H1 (cell line): ENCODE measurements around the gene NADSYN1. TPM values are rescaled to one million over a fixed set of nuclear protein-coding genes. Genes with fewer than 3 reads are reported as not detected.

Experiments used
- CTCF ChIA-PET: fragments of 300-600 bp; sonication (Branson Sonifier 250); formaldehyde crosslinking; loops from one replicate; lab custom pipeline; 2021; ENCODE audit not compliant: partially characterized antibody; lab: Charles Lee
- POLR2A ChIA-PET: fragments of 300-600 bp; sonication (Branson Sonifier 250); formaldehyde crosslinking; loops from one replicate; lab custom pipeline; 2021; ENCODE audit warnings: inconsistent platforms; ENCODE audit not compliant: partially characterized antibody; lab: Charles Lee
- DNase-seq, 2 experiments: peaks; one replicate each; pipeline versions ENCODE4 v3.0.0 to v3.0.0-alpha.2; 2010 to 2022; ENCODE audit warnings: low spot score in 2 of 2, low read depth in 1 of 2, mixed read lengths in 1 of 2
- FAIRE-seq: peaks from 2 replicates; lab custom pipeline; 2011; peaks lifted over from hg19 to GRCh38; lab: Jason Lieb, UNC
- H2AFZ ChIP-seq: 2 replicates; pipeline ENCODE4 v1.8.1; 2012; ENCODE audit warnings: low read length, inconsistent platforms
- H2AK5ac ChIP-seq: 2 replicates; pipeline ENCODE4 v1.6.1; 2013; ENCODE audit warnings: low read depth, low read length
- H2BK120ac ChIP-seq: replicated peaks from 2 replicates; pipeline ENCODE3; 2013; ENCODE audit warnings: low read depth, low read length, inconsistent platforms
- H2BK12ac ChIP-seq: 2 replicates; pipeline ENCODE4 v1.6.1; 2013; ENCODE audit warnings: low read depth, low read length
- H2BK15ac ChIP-seq: 2 replicates; pipeline ENCODE4 v1.6.1; 2013; ENCODE audit warnings: low read length
- H2BK20ac ChIP-seq: 2 replicates; pipeline ENCODE4 v1.6.1; 2013; ENCODE audit warnings: low read length
- H2BK5ac ChIP-seq: 2 replicates; pipeline ENCODE4 v1.6.1; 2013; ENCODE audit warnings: low read depth, low read length
- H3K14ac ChIP-seq: 2 replicates; pipeline ENCODE4 v1.6.1; 2013; ENCODE audit warnings: inconsistent platforms; ENCODE audit not compliant: insufficient read length
- H3K18ac ChIP-seq: 2 replicates; pipeline ENCODE4 v1.6.1; 2013; ENCODE audit warnings: low read length; ENCODE audit errors: extremely low read depth
- H3K23ac ChIP-seq: 2 replicates; pipeline ENCODE4 v1.6.1; 2013; ENCODE audit warnings: inconsistent platforms; ENCODE audit not compliant: insufficient read length
- H3K23me2 ChIP-seq: 2 replicates; pipeline ENCODE4 v1.6.1; 2013; ENCODE audit warnings: low read depth, low read length
- H3K27ac ChIP-seq: 2 replicates; pipeline ENCODE4 v1.6.1; 2011; ENCODE audit warnings: low read depth, low read length, inconsistent platforms
- H3K27me3 ChIP-seq, 4 experiments: replicated peaks in 1 of 4; 1 replicate in 1 of 4; 2 replicates in 3 of 4; pipeline versions ENCODE4 v1.6.1 to v1.8.1; 2011 to 2013; ENCODE audit warnings: low read length in 3 of 4, mild to moderate bottlenecking in 3 of 4, inconsistent platforms in 2 of 4, mixed read lengths in 2 of 4, moderate library complexity in 1 of 4; ENCODE audit not compliant: control insufficient read depth in 3 of 4, insufficient read depth in 3 of 4; ENCODE audit errors: extremely low read depth in 1 of 4
- H3K36me3 ChIP-seq, 4 experiments: 2 replicates each; pipeline versions ENCODE4 v1.6.1 to v1.8.1; 2011 to 2013; ENCODE audit warnings: mild to moderate bottlenecking in 4 of 4, low read length in 3 of 4, moderate library complexity in 2 of 4, control low read depth in 1 of 4, inconsistent platforms in 1 of 4; ENCODE audit not compliant: insufficient read depth in 4 of 4, control insufficient read depth in 2 of 4
- H3K4ac ChIP-seq: replicated peaks from 2 replicates; pipeline ENCODE3; 2013; ENCODE audit warnings: low read length, low read depth, mixed read lengths, inconsistent platforms; ENCODE audit not compliant: insufficient read length
- H3K4me1 ChIP-seq, 4 experiments: replicated peaks in 1 of 4; 1 replicate in 1 of 4; 2 replicates in 3 of 4; pipeline versions ENCODE4 v1.6.1 to v1.8.1; 2011 to 2013; ENCODE audit warnings: low read length in 3 of 4, inconsistent platforms in 2 of 4, mixed read lengths in 1 of 4; ENCODE audit not compliant: insufficient read depth in 4 of 4, control insufficient read depth in 3 of 4
- H3K4me2 ChIP-seq, 2 experiments: 2 replicates each; pipeline versions ENCODE4 v1.6.1 to v1.8.1; 2011 to 2013; ENCODE audit warnings: low read depth in 2 of 2, low read length in 2 of 2, control low read depth in 1 of 2, inconsistent platforms in 1 of 2, mild to moderate bottlenecking in 1 of 2; ENCODE audit not compliant: insufficient read depth in 1 of 2
- H3K4me3 ChIP-seq, 4 experiments: fragments of 200-600, 300-600 bp in 1 of 4; sonication (generic), shearing (Covaris generic), sonication (Bioruptor Twin) in 1 of 4; 2 replicates each; pipeline versions ENCODE4 v1.5.1 to v1.8.1; 2011 to 2016; ENCODE audit warnings: low read length in 4 of 4, low read depth in 3 of 4, control low read depth in 2 of 4, inconsistent platforms in 2 of 4, mild to moderate bottlenecking in 2 of 4, mixed read lengths in 1 of 4, moderate library complexity in 1 of 4; ENCODE audit not compliant: insufficient read depth in 2 of 4; ENCODE audit errors: extremely low read depth in 1 of 4
- H3K56ac ChIP-seq: replicated peaks from 2 replicates; pipeline ENCODE3; 2013; ENCODE audit warnings: low read depth, mild to moderate bottlenecking, mixed read lengths, low read length, inconsistent platforms; ENCODE audit not compliant: insufficient read length
- H3K79me1 ChIP-seq: 2 replicates; pipeline ENCODE4 v1.6.1; 2013; ENCODE audit warnings: low read depth, low read length, control low read depth
- H3K79me2 ChIP-seq, 2 experiments: 2 replicates each; pipeline versions ENCODE4 v1.6.1 to v1.8.1; 2012 to 2013; ENCODE audit warnings: low read length in 2 of 2, mild to moderate bottlenecking in 2 of 2, inconsistent platforms in 1 of 2; ENCODE audit not compliant: insufficient read depth in 2 of 2, control insufficient read depth in 1 of 2
- H3K9ac ChIP-seq, 4 experiments: replicated peaks in 1 of 4; 1 replicate in 1 of 4; 2 replicates in 3 of 4; pipeline versions ENCODE4 v1.6.1 to v1.8.1; 2011 to 2013; ENCODE audit warnings: low read depth in 3 of 4, low read length in 3 of 4, control low read depth in 2 of 4, mild to moderate bottlenecking in 2 of 4, moderate library complexity in 2 of 4, inconsistent platforms in 1 of 4; ENCODE audit errors: extremely low read depth in 1 of 4
- H3K9me3 ChIP-seq, 2 experiments: 2 replicates each; pipeline versions ENCODE4 v1.6.1 to v1.8.1; 2012 to 2013; ENCODE audit warnings: mild to moderate bottlenecking in 2 of 2, moderate library complexity in 2 of 2, control low read depth in 1 of 2, inconsistent platforms in 1 of 2, low read depth in 1 of 2, low read length in 1 of 2, mixed read lengths in 1 of 2; ENCODE audit not compliant: insufficient read depth in 2 of 2
- H4K20me1 ChIP-seq, 2 experiments: replicated peaks in 1 of 2; 2 replicates each; pipeline versions ENCODE3 to v1.8.1; 2011 to 2013; ENCODE audit warnings: inconsistent platforms in 2 of 2, low read length in 2 of 2, mild to moderate bottlenecking in 1 of 2; ENCODE audit not compliant: insufficient read depth in 2 of 2, control insufficient read depth in 1 of 2
- H4K5ac ChIP-seq: 2 replicates; pipeline ENCODE4 v1.6.1; 2013; ENCODE audit warnings: low read length, low read depth, mixed read lengths, inconsistent platforms; ENCODE audit not compliant: insufficient read length
- H4K8ac ChIP-seq: 2 replicates; pipeline ENCODE4 v1.8.0; 2013; ENCODE audit warnings: mild to moderate bottlenecking, moderate library complexity, low read length, inconsistent platforms; ENCODE audit not compliant: insufficient read depth; ENCODE audit errors: extremely low read depth
- H4K91ac ChIP-seq: replicated peaks from 2 replicates; pipeline ENCODE3; 2013; ENCODE audit warnings: low read length, mixed read lengths, inconsistent platforms; ENCODE audit not compliant: insufficient read length
- CTBP2 ChIP-seq: IDR thresholded peaks from 2 replicates; pipeline ENCODE4 v1.7.0; 2011; ENCODE audit warnings: borderline replicate concordance, mild to moderate bottlenecking, moderate library complexity, mixed read lengths, low read length; ENCODE audit not compliant: insufficient read depth, insufficient read length
- CTCF ChIP-seq, 3 experiments: IDR thresholded peaks; 1 replicate in 2 of 3; 2 replicates in 1 of 3; pipeline versions ENCODE4 v1.5.1 to v1.6.1; 2011; ENCODE audit warnings: low read length in 3 of 3, mild to moderate bottlenecking in 3 of 3, inconsistent platforms in 2 of 3, low read depth in 1 of 3, moderate library complexity in 1 of 3; ENCODE audit not compliant: insufficient read depth in 1 of 3; ENCODE audit errors: control extremely low read depth in 1 of 3
- E2F6 ChIP-seq: IDR thresholded peaks from 2 replicates; pipeline ENCODE4 v1.6.1; 2012; ENCODE audit warnings: inconsistent platforms
- RXRA ChIP-seq: IDR thresholded peaks from 2 replicates; pipeline ENCODE4 v1.6.1; 2011; ENCODE audit warnings: low read depth, mild to moderate bottlenecking, low read length, moderate library complexity; ENCODE audit not compliant: insufficient read depth
- SUZ12 ChIP-seq: fragments of 200-600 bp; sonication (generic); IDR thresholded peaks from 2 replicates; pipeline ENCODE4 v1.6.1; 2012; ENCODE audit warnings: mild to moderate bottlenecking, inconsistent platforms, low read length, moderate library complexity, mixed read lengths
- WGBS, 2 experiments: shearing (Covaris generic) in 1 of 2; methylation state at CpG; one replicate each; pipeline versions ENCODE4 v1.1.6 to v1.1.7; 2013 to 2015; ENCODE audit warnings: low lambda C conversion rate in 2 of 2, mixed read lengths in 2 of 2, inconsistent platforms in 1 of 2, low coverage in 1 of 2, missing lambda C conversion rate in 1 of 2; ENCODE audit not compliant: insufficient replicate concordance in 2 of 2, insufficient coverage in 1 of 2, insufficient read length in 1 of 2; ENCODE audit errors: extremely low coverage in 1 of 2, missing lambda C conversion rate in 1 of 2; 5-methylcytosine and 5-hydroxymethylcytosine counted together
- polyA plus RNA-seq, 7 experiments: library from polyadenylated mRNA; depleted of rRNA in 3 of 7; stranded (reverse) in 5 of 7; unstranded in 2 of 7; fragments of >200 nt in 5 of 7; fragments of 200-250 nt in 2 of 7; gene quantifications; 1 replicate in 5 of 7; 2 replicates in 1 of 7; 4 replicates in 1 of 7; pipeline versions ENCODE4 v1.2.1 to v1.2.3, GENCODE V29; 2011 to 2013; ENCODE audit warnings: missing spikeins in 2 of 7, mixed read lengths in 2 of 7
- total RNA-seq: library from RNA; stranded (reverse); fragmentation: NEBNext Ultra II Directional; extraction: Animal tissue kit (Norgen Biotek cat#: 25700); gene quantifications from 2 replicates; pipeline ENCODE4 v1.2.1, GENCODE V29; 2021

NADSYN1 gene
- total and polyA plus RNA-seq, 2 of the 8 experiments (the other 6 are each of a cell fraction or from before 2014, with no cell fraction given) = 38.3 to 38.6 TPM

GRCh38 chr11:71505001-71505400 lies 52.0 kb downstream of the NADSYN1 start:
- no peaks in the 10 kb centered on the region for H3K23me2 ChIP-seq
- no peak for TF ChIP-seq E2F6
- TF ChIP-seq SUZ12 = no peak
- TF ChIP-seq RXRA = no peak
- no peak for TF ChIP-seq CTBP2
- TF ChIP-seq CTCF (IDR thresholded peaks at IDR 0.05; ENCODE audit: control extremely low read depth in 1 of 3, insufficient read depth in 1 of 3, low read depth in 1 of 3, low read length in 3 of 3) = no peak
- TF ChIP-seq, all 59 proteins: peak for 0
- Histone ChIP-seq H3K4ac (no peak overlapping the region), H3K79me1 (no peaks in the 10 kb centered on the region), H2BK20ac (no peak overlapping the region), H3K27ac (no peak overlapping the region), H4K91ac (no peak overlapping the region), H3K14ac (no peak overlapping the region), H3K18ac (no peak overlapping the region), H2AFZ (no peak overlapping the region), H3K36me3 (peaks cover 0 to 9% (median 0%) of the 10 kb centered on the region in 4 experiments; a peak in 3 of 8 replicates), H3K23ac (no peak overlapping the region), H4K5ac (no peak overlapping the region), H3K56ac (no peak overlapping the region), H2AK5ac (no peak overlapping the region), H3K27me3 (no peaks in the 10 kb centered on the region), H3K4me2 (no peak overlapping the region), H3K4me1 (peaks cover 0 to 8% (median 5%) of the 10 kb centered on the region in 4 experiments; a peak in 5 of 7 replicates), H3K9me3 (peaks cover 8 to 13% of the 10 kb centered on the region in 2 experiments), H3K79me2 (no peaks in the 10 kb centered on the region), H3K4me3 (no peak overlapping the region), H2BK12ac (no peak overlapping the region), H2BK5ac (no peak overlapping the region), H3K9ac (no peak overlapping the region), H2BK120ac (no peak overlapping the region), H2BK15ac (no peak overlapping the region), H4K8ac (no peak overlapping the region), H4K20me1 (no peaks in the 10 kb centered on the region)
- FAIRE-seq = no peak
- ChIA-PET CTCF (no interaction called here), POLR2A (interaction anchor here (0.6 kb wide), 1 partner anchor 57 kb away, joined by 3 read pairs; the partner anchor contains the start of gene DHCR7)
- WGBS, 2 experiments = 94% methylated on average over 2 of the region's 2 CpGs; no CpG with 5 or more reads in 1 of the 2 experiments
- DNase-seq = no peak
